ENCODE results near the gene CPVL.

The CPVL gene

GRCh38 chr7:29063236-29063635 is 83.1 kb downstream of the CPVL start:
- H3K36me3 ChIP-seq (ENCODE audit: control insufficient read depth, low read length) = no peaks in the 10 kb centered on the region
- H3K27ac ChIP-seq (ENCODE audit: low read depth, low read length) = no peak overlapping the region
- H4K20me1 ChIP-seq (ENCODE audit: control insufficient read depth, insufficient read depth, low read depth, low read length) = no peaks in the 10 kb centered on the region
- H3F3A ChIP-seq (ENCODE audit: control insufficient read depth, insufficient read depth) = no peaks in the 10 kb centered on the region
- TF ChIP-seq EZH2phosphoT487 (IDR thresholded peaks at IDR 0.05; ENCODE audit: borderline replicate concordance, low read length) (no peak), CTCF (IDR thresholded peaks at IDR 0.05; ENCODE audit: low read depth, low read length, poor library complexity, severe bottlenecking) (no peak)
- no peak overlapping the region for H3K4me2 ChIP-seq (ENCODE audit: low read length)
- no peaks in the 10 kb centered on the region for H3K9me3 ChIP-seq (ENCODE audit: control insufficient read depth, insufficient read depth, low read length)
- no peaks in the 10 kb centered on the region for H3K4me1 ChIP-seq (ENCODE audit: control insufficient read depth, low read length)
- H3K27me3 ChIP-seq (ENCODE audit: control insufficient read depth, low read length) = no peaks in the 10 kb centered on the region
- H3K4me3 ChIP-seq (ENCODE audit: low read length) = no peak overlapping the region
- H3K79me2 ChIP-seq (ENCODE audit: control insufficient read depth, low read length) = no peaks in the 10 kb centered on the region
- H3K9me2 ChIP-seq (replicated peaks; ENCODE audit: control insufficient read depth, low read length) = no peaks in the 10 kb centered on the region

GRCh38 chr7:29053105-29053872 is 93.0 kb downstream of the CPVL start:
- Histone ChIP-seq H3K79me2 (ENCODE audit: control insufficient read depth, low read length) (no peaks in the 10 kb centered on the region), H3F3A (ENCODE audit: control insufficient read depth, insufficient read depth) (no peaks in the 10 kb centered on the region), H3K36me3 (ENCODE audit: control insufficient read depth, low read length) (no peaks in the 10 kb centered on the region), H3K4me3 (ENCODE audit: low read length) (no peak overlapping the region), H3K27me3 (ENCODE audit: control insufficient read depth, low read length) (no peaks in the 10 kb centered on the region), H3K9me2 (replicated peaks; ENCODE audit: control insufficient read depth, low read length) (no peaks in the 10 kb centered on the region; the same call in 1 of the 2 replicates), H3K27ac (ENCODE audit: low read depth, low read length) (no peak overlapping the region), H3K4me2 (ENCODE audit: low read length) (no peak overlapping the region), H3K4me1 (ENCODE audit: control insufficient read depth, low read length) (no peaks in the 10 kb centered on the region), H3K9me3 (ENCODE audit: control insufficient read depth, insufficient read depth, low read length) (no peaks in the 10 kb centered on the region), H4K20me1 (ENCODE audit: control insufficient read depth, insufficient read depth, low read depth, low read length) (no peaks in the 10 kb centered on the region)
- TF ChIP-seq EZH2phosphoT487 (IDR thresholded peaks at IDR 0.05; ENCODE audit: borderline replicate concordance, low read length) (no peak), CTCF (IDR thresholded peaks at IDR 0.05; ENCODE audit: low read depth, low read length, poor library complexity, severe bottlenecking) (no peak)

- Histone ChIP-seq H3K36me3 (ENCODE audit: control insufficient read depth, low read length) (no peaks in the 10 kb centered on the region), H3K9me3 (ENCODE audit: control insufficient read depth, insufficient read depth, low read length) (no peaks in the 10 kb centered on the region), H3K4me3 (ENCODE audit: low read length) (no peak overlapping the region), H3K9me2 (replicated peaks; ENCODE audit: control insufficient read depth, low read length) (no peaks in the 10 kb centered on the region), H3K27ac (ENCODE audit: low read depth, low read length) (no peak overlapping the region), H3K4me1 (ENCODE audit: control insufficient read depth, low read length) (no peaks in the 10 kb centered on the region), H3K27me3 (ENCODE audit: control insufficient read depth, low read length) (no peaks in the 10 kb centered on the region), H3K79me2 (ENCODE audit: control insufficient read depth, low read length) (no peaks in the 10 kb centered on the region), H3K4me2 (ENCODE audit: low read length) (no peak overlapping the region), H4K20me1 (ENCODE audit: control insufficient read depth, insufficient read depth, low read depth, low read length) (no peaks in the 10 kb centered on the region), H3F3A (ENCODE audit: control insufficient read depth, insufficient read depth) (no peaks in the 10 kb centered on the region)
- no peak for TF ChIP-seq CTCF (IDR thresholded peaks at IDR 0.05; ENCODE audit: low read depth, low read length, poor library complexity, severe bottlenecking)
- TF ChIP-seq EZH2phosphoT487 (IDR thresholded peaks at IDR 0.05; ENCODE audit: borderline replicate concordance, low read length) = no peak
Observed at GRCh38 chr7:29046978-29047377, 99.4 kb downstream of the CPVL start.
